ENCODE results near the gene NLK.
A peak's percentile ranks its signal among the peaks of the same experiment; 100 is the strongest.
"Not testable (repeated sequence)": the region's sequence is repeated elsewhere in the genome, so short reads cannot be mapped to it uniquely, and the experiment has no call there.

NLK gene

DNA sequence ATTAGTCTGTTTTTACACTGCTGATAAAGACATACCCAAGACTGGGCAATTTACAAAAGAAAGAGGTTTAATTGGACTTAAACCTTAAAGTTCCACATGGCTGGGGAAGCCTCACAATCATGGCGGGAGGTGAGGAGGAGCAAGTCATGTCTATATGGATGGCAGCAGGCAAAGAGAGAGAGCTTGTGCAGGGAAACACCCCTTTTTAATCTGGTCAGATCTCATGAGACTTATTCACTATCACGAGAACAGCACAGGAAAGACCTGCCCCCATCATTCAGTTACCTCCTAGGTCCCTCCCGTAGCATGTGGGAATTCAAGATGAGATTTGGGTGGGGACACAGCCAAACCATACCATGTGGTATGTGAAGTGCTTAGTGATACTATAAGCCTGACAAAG is 144.0 kb downstream of the NLK start:
- not testable (repeated sequence) for DNase-seq (ENCODE audit: insufficient read length, low spot score)

DNA sequence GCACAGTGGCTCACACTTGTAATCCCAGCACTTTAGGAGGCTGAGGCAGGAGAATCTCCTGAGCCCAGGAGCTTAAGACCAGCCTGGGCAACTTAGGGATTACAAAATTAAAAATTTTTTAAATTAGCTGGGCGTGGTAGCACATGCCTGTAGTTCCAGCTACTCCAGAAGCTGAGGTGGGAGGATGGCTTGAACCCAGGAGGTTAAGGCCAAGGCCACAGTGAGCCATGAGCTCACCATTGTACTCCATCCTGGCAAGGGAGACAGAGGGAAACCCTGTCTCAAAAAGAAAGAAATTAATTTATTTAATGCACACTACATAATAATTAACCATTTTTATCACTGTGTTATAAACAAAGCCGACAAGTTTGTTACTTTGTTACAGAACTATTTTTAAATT is 145.5 kb downstream of the NLK start:
- DNase-seq (ENCODE audit: insufficient read length, low spot score), result no peak
- no peak for FAIRE-seq

More for the DNA sequence above, 144.0 kb downstream of the NLK start:
- FAIRE-seq, result not testable (repeated sequence)

DNA sequence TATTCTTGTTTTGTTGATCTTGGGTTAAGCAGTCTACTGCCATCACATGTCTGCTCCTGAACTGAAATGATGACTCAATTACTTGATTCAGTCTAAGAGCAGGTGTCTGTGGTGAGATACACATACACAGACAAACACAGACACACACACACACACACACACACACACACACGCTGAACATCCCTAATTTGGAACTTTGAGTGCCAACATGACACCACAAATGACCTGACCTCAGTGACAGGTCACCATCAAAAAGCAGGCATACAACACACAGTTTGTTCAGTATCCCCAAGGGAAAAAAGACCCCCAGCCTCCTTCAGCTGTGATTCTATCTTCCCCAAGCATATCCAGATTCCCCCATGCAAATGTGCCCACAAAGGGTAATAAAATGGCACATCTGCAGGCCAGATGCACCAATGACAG is 146.4 kb downstream of the NLK start:
- FAIRE-seq (no peak), DNase-seq (ENCODE audit: insufficient read length, low spot score) (no peak)

DNA sequence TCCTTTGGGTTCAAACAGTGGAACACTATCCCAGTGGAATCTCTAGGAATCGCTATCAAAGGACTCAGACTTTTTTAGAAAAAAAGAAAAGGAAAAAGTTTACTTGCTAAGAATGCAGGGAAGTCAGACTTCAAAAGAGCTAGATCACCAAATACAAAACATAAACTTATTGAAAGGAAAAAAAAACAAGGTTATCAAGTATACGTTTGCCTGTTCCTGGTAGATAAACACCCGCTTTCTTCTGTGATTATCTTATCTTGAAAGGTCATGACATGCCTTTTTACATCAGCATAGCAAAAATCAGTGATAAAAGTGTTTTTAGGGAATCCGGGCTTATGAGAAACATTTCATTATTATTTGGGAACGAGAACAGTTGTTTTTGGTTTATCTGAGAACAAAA is 147.2 kb downstream of the NLK start:
- FAIRE-seq (no peak), DNase-seq (ENCODE audit: insufficient read length, low spot score) (no peak)

DNA sequence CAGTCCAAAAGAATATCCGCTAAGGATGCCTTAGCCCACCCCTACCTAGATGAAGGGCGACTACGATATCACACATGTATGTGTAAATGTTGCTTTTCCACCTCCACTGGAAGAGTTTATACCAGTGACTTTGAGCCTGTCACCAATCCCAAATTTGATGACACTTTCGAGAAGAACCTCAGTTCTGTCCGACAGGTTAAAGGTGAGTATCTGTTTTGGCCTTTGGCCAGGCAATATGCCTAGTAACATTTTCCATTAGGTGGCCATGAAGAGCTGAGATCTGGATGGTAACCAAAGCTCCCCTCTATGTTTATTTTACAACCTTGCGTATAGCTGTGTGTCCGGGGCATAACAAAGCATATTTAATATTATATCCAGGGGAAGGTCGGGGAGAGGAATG is 148.5 kb downstream of the NLK start:
- no peak for FAIRE-seq
- no peak for DNase-seq (ENCODE audit: insufficient read length, low spot score)

DNA sequence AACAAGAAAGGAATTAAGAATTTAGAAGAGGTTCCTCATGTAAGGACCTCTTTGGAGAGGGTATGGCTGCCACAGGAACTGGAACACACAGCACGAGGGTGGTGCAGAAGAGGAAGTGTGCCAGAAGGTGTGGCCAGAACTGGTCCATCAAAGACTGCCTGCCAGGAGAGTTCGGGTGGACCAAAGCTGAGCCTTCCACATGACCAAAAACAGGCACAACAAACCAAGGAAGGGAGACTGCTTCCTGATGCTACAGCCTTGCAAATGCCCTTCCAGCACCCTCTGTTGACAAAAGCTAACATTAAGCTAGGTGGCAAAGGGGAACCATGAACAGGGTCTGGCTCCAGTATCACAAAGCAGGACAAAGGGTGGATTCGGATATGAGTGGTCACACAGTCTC is 150.8 kb downstream of the NLK start:
- no peak for FAIRE-seq
- no peak for DNase-seq (ENCODE audit: insufficient read length, low spot score)

DNA sequence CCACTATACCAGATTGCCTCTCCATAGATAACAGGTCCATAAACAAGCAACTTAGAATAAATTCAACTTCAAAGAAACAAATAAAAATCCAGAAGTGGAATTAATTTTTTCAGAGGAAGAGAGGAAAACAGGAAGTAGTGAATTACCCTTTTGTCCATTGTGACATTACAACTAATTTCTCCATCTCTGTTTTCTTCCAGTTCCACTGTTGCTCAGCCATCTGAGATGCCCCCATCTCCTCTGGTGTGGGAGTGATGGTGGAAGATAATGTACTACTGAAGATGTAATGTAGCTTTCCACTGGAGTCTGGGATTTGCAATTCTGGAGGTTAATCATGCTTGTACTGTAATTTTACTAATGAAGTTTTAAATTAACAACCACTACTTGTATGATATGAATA is 151.9 kb downstream of the NLK start:
- FAIRE-seq, result no peak
- no peak for DNase-seq (ENCODE audit: insufficient read length, low spot score)

DNA sequence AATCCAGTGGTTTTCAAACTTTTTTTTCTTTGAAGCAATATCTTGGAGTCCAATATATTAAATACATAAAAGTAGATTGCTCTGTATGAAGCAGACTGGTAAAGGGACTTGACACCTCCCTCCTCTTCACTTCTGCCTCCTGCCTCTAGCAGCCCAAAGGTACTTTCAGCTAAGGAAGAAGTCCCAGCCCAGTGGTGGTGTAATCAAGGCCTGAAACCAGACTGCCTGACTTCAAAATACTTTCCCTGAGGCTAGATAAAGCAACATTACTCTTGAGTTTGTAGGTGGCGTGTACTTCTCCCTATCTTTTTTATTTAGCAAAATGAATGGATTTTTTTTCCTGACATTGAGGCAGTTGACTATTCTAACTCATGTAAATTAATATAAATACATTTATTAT is 154.2 kb downstream of the NLK start:
- DNase-seq (ENCODE audit: insufficient read length, low spot score) (no peak), FAIRE-seq (no peak)

DNA sequence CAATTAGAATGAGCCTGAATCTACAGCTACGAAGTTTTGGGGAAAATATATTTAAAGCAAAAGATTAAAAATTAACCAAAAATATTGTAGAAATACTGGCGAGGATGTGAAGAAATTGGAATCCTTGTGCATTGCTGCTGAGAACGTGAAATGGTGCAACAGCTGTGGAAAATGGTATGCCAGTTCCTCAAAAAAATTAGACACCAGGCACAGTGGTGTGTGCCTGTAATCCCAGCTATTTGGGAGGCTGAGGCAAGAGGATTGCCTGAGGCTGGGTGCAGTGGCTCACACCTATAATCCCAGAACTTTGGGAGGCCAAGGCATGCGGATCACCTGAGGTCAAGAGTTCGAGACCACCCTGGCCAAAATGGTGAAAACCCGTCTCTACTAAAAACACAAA is 156.6 kb downstream of the NLK start:
- FAIRE-seq (no peak), DNase-seq (ENCODE audit: insufficient read length, low spot score) (no peak)

DNA sequence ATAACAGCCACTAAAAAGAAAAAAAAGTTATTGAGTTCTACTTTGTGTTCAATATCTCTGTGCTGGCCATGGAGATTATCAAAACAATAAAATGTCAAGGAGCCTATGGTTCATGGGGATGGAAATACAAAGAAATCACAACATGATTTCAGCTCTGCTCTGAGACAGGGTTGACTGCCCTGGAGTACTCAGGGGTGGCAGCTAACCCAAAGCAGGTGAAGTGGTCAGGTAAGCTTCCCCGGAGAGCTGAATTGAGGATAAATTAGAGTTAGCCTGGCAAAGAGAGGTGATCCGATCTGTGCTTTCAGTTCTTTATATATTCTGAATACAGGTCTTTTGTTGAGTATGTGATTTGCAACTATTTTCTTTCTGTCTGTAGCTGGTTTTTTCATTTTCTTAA is 157.3 kb downstream of the NLK start:
- FAIRE-seq, result no peak
- DNase-seq (ENCODE audit: insufficient read length, low spot score), result no peak

DNA sequence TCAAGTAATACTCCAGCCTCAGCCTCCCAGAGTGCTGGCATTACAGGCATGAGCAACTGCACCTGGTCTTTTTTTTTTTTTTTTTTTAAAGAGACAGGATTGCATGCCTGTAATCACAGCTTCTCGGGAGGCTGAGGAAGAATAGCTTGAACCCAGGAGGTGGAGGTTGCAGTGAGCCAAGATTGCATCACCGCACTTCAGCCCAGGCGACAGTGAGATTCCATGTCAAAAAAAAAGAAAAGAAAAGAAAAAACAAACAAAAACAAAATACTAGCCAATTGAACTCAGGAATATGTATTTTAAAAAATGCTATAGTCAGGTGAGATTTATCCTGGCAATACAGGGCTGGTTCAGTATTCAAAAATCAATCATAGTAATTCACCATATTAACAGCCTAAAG is 158.8 kb downstream of the NLK start:
- DNase-seq (ENCODE audit: insufficient read length, low spot score), result no peak
- no peak for FAIRE-seq

DNA sequence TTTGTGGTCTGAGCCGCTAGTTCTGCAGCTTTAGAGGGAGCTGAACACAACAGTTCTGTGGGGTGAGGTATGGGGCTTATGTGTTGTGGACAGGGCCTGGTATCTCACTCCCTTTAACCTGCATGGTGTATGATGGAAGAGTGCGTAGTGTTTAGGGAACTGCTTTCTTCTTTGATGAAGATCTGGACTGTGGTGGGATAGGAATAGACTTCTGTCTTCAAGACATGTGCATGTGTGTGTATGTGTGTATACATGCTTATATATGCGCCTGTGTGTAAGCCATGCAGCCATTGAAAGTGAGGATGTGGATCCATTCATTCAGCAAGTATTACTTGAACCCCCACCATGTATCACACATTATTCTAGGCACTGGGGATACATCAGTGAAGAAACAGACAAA is 161.8 kb downstream of the NLK start:
- no peak for FAIRE-seq
- no peak for DNase-seq (ENCODE audit: insufficient read length, low spot score)

DNA sequence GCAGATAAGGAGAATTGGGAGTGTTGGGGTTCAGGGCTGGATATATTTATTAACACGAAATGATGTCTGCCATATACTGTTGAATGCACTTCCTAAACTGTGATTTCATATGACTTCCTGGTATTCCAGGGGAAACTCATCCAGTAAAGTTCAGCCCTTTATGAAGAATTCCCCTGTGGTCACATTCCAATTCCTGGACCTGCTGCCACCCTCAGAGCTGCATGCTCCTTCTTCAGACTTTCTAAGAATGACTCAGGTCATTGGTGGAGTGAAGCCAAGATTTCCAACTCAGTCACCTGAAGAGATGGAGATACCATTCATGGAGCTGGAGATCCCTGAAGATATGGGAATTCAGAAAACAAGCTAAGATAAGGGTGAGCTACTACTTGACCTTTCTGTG is 162.3 kb downstream of the NLK start:
- no peak for FAIRE-seq

DNA sequence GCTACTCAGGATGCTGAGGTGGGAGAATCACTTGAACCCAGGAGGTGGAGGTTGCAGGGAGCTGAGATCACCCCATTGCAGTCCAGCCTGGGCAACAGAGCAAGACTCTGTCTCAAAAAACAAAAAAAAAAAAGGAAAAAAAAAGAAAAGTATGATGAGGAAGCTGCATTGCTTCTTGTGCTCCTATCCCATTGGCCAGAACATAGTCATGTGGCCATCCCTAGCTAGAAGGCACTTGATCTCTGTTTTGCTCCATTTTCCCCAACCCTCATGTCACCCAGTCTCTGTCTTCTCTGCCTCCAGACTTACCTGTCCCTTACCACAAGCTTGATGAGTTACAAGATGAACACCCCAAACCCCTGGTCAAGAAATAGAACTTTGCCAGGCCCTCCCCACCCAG is 163.8 kb downstream of the NLK start:
- DNase-seq (ENCODE audit: insufficient read length, low spot score) (no peak), FAIRE-seq (no peak)

More for the DNA sequence above, 162.3 kb downstream of the NLK start:
- no peak for DNase-seq (ENCODE audit: insufficient read length, low spot score)

DNA sequence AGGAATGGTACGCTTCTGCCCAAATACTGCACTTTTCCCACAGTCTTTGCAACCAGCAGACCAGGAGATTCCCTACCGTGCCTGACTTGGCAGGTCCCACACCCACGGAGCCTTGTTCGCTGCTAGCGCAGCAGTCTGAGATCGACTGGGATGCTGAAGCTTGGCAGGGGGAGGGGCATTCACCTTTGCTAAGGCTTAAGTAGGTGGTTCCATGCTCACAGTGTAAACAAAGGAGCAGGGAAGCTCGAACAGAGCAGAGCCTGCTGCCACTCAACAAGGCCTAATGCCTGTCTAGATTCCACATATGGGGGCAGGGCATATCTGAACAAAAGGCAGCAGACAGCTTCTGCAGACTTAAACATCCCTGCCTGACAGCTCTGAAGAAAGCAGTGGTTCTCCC is 169.3 kb downstream of the NLK start:
- FAIRE-seq (no peak), DNase-seq (ENCODE audit: insufficient read length, low spot score) (no peak)

DNA sequence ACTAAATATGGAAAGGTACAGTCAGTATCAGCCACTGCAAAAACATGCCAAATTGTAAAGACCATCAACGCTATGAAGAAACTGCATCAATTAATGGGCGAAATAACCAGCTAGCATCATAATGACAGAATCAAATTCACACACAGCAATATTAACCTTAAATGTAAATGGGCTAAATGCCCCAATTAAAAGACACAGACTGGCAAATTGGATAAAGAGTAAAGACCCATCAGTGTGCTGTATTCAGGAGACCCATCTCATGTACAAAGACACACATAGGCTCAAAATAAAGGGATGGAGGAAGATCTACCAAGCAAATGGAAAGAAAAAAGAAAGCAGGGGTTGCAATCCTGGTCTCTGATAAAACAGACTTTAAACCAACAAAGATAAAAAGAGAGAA is 171.1 kb downstream of the NLK start:
- not testable (repeated sequence) for DNase-seq (ENCODE audit: insufficient read length, low spot score); FAIRE-seq

DNA sequence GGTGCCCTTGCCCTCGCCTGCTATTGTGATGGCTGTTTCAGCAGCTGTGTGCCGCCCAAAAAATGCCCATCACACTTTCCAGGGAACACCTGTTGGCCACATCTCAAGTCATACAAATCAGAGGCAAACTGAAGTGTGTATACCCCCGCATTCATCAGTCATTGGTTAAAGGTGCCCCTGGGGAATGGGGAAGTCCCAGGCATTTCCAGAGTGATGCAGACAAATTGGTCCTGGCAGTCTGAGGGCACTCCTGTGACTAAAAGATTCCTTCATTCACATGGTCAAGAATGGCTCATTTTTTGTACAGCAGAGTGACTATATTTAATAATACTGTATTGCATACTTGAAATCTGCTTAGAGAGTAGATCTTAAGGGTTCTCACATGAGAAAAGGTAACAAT is 173.6 kb downstream of the NLK start:
- no peak for DNase-seq (ENCODE audit: insufficient read length, low spot score)
- no peak for FAIRE-seq

DNA sequence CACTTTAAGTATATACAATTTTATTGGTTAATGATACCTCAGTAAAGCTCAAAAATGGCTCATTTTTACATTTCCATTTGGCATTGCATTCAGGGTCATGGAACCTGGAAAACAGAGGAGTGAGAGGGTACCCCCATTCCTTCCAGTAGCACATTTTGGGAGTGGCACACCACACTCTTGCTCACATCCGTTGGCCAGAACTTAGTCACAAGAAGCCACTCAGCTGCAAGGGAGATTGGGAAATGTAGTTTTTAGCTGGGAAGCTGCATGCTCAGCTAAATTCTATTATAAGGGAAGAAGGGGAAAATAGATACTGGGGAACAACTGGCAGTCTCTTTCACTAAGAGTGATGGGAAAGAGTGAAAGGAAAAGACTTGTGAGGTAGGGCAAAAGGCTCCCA is 174.1 kb downstream of the NLK start:
- peak; percentile 8 for FAIRE-seq
- no peak for DNase-seq (ENCODE audit: insufficient read length, low spot score)

DNA sequence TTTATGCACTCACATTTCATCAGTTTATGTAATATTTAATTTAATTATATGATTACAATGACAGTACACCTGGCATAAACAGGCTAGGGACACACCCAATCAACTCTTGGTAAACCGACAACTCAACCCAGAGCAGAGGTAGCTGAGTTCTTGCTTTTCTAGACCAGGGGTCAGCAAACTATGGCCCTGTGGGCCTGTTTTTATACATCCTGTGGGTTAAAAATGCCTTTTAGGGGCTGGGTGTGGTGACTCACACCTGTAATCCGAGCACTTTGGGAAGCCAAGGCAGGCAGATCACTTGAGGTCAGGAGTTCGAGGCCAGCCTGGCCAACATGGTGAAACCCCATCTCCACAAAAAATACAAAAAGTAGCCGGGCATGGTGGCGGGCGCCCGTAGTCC is 177.3 kb downstream of the NLK start:
- FAIRE-seq, result no peak
- DNase-seq (ENCODE audit: insufficient read length, low spot score), result no peak

DNA sequence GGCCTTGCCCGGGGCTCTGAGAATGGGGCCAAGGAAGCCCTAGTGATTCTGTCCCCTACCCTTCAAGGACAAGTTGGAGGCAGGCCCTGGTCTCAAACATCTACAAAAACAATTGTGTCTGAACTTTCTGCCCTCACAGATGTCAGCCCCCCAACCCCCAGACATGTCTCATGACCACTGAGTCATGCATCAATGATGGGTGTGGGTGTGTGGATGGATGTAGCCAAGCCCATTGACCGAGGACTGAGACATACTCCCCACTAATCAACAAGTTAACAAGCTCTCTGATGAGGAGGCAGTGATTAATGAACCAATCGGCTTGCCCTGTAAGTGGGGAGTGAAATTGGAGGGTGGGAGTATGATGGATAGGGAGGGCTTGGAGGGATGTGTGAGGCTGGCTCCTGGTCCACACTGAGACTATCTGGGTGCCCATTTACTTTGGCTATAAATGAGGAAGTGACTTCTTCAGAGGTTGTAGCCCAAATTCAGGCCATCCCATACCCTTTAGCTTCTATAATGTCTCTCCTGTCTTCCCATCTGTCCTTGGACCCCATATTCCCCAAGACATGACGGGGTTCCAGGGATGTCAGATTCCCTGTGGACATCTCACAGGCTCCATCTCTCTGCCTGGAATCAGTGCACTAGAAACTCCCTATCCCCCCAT is 179.4 kb downstream of the NLK start:
- FAIRE-seq, result no peak

DNA sequence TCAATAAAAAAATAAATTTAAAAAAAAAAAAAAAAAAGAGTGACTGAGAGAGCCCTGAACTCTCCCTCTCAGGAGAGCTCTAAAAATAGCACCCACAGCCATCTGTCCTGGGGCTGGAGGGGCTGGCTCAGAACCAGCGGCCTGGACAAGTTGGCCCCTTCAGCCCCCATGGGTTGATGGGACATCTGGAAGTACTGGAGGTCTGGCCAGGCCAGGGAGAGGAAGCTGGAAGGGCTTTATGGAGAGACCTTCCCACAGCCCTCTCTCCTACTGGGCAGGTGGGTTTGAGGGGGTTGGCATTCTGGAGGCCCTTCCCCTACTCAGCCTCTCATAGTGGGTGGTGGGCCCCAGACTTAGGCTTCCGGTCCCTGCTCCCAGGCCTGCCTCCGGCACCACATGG is 182.8 kb downstream of the NLK start:
- no peak for FAIRE-seq
- no peak for DNase-seq (ENCODE audit: insufficient read length, low spot score)

More for the DNA sequence above, 179.4 kb downstream of the NLK start:
- DNase-seq (ENCODE audit: insufficient read length, low spot score), result no peak

DNA sequence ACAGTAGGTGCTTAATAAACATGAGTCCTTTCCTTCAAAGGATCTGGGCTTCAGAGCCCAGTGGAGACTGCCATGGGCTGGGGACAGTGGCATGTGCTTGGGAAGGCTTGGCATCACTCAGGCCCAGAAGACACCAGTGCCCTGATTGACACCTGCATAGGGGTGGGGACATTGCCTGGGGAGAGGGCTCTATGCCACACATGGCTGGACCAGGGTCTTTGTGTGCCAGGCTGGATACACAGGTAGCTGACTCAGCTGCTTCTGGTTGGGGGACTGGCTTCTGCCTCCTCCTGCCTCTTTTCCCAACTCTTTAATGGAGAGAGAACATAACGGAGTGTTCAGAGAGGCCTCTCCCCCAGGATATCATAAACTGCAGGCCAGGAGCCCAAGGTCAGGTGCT is 183.4 kb downstream of the NLK start:
- FAIRE-seq (no peak), DNase-seq (ENCODE audit: insufficient read length, low spot score) (no peak)
